ENCODE measurements around the gene DHX38. TPM values are rescaled to one million over a fixed set of nuclear protein-coding genes. Genes with fewer than 3 reads are reported as not detected.
A peak's percentile ranks its signal among the peaks of the same experiment; 100 is the strongest.
"Not testable (repeated sequence)": the region's sequence is repeated elsewhere in the genome, so short reads cannot be mapped to it uniquely, and the experiment has no call there.

Gene DHX38
- polyA plus RNA-seq, 4 donors: 54.0 to 87.7 (median 72.0) TPM

DNA sequence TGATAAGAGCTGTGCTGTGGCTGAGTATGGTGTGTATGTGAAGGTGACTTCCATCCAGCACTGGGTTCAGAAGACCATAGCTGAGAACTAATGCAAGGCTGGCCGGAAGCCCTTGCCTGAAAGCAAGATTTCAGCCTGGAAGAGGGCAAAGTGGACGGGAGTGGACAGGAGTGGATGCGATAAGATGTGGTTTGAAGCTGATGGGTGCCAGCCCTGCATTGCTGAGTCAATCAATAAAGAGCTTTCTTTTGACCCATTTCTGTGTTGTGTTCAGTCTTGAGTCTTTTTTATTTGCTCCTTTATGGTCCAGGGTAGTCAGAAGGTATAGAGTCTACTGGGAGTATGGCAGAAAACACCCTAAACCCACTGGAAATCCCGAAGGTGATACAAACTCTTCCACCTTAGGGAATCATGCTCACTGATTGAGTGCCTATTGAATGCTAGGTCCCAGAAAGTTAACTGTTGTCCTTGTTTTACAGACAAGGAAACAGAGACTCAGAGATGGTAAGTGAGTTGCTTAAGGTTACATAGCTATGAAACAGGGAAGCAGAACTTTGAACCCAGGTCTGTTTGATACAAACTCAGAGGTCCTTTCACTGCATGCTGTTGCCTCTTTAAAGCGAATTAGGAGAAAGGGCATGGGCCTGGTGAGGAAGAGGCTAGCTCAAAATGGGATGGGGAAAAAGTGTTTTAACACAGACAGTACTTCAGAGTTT is 16.5 kb upstream of the DHX38 start:
- not testable (repeated sequence) for DNase-seq (ENCODE audit: low read depth in 4 of 4, low spot score in 2 of 4)

GRCh38 chr16:72083778-72084404 is 9.8 kb upstream of the DHX38 start:
- no peak for DNase-seq (ENCODE audit: low read depth in 4 of 4, low spot score in 2 of 4)

DNA sequence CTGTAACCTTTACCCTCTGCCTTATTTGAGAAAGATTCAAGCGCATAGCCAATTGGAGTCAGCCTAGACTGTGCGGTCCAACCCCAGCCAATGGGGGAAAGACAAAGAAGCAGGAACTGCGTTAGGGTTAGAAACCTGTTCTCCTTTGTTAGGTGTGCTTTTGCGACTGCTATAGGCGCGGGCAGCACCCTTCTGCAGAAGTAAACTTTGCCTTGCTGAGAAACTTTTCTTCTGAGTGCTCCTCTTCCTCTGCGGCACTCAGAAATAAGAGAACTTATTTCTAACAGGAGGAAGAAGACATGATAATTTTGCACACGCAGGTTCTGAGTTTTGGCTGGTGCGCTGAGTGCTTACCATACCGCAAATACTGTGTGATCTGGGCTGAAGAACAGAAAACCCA is 9.2 kb upstream of the DHX38 start:
- DNase-seq (ENCODE audit: low read depth in 4 of 4, low spot score in 2 of 4): no peak

DNA sequence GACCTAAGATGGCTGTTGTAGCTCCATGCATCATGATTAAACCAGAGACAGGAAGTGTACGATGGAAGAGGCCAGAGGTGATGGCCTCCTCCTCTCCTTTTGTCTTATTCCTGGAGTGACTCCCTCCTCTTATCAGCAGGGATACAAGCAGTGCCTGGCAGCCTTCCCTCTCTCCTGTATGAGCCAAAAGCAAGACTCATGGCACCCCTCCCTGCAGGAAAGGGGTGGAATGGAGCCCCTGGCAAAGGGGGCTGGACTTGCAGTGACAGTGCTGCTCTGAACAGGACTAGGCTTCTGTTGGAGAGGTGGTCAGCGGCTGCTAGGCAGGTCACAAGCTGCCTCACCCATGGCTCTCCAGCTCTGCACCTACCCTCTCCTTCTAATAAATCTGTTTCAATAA is 8.6 kb upstream of the DHX38 start:
- DNase-seq (ENCODE audit: low read depth in 4 of 4, low spot score in 2 of 4): no peak

DNA sequence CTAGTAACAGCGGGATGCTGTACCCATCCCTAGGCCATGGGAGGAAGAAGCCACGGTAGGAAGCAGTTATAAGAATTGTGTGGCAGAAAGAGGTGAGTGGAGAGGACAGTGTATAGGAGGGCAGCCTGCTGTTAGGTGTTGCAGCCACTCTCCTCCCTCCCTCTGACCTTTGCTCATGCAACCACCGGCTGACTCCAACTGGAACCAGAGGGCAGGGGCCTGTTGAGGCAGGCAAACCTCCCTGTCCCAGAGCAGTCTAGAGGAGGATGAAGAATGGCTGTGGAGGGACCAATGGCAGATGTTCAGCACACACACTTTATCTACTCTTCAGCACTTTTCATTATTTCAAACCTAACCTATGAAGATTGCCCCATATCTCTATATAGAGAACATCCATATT is 2.4 kb upstream of the DHX38 start:
- DNase-seq (ENCODE audit: low read depth in 4 of 4, low spot score in 2 of 4): no peak

GRCh38 chr16:72092832-72093447 is 707 bp upstream of the DHX38 start:
- peak in 2 of 4 donors; percentile 7 to 11 for DNase-seq (ENCODE audit: low read depth in 4 of 4, low spot score in 2 of 4)

DNA sequence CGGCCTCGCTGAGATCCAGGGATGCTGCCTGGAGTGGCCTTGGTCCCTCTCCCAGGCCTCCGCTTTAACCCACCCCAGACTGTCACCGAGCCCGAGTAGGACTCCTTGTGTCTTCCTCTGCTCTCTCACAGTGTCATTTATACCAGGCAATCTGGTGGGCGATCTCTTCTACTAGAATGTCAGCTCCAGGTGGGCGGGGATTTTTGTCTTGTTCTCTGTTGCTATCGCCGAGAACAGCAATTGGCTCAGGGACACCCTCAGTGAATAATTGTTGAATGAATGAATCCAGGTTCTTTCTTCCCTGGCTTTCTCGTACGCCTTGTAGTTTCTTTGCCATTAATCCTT is 591 bp downstream of the DHX38 start:
- no peak for DNase-seq (ENCODE audit: low read depth in 4 of 4, low spot score in 2 of 4)

DNA sequence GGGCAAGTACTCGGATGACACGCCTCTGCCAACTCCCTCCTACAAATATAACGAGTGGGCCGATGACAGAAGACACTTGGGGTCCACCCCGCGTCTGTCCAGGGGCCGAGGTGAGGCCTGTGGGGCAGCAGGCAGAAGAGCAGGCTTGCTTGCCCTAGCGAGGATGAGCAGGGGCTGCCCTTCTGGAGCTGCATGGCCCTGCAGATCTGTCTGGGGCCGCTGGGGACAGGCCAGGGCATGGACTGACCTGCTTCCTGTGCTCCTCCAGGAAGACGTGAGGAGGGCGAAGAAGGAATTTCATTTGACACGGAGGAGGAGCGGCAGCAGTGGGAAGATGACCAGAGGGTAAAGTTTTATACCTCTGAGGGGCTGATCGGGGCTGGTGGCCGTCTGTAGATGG is 5.3 kb downstream of the DHX38 start:
- DNase-seq (ENCODE audit: low read depth in 4 of 4, low spot score in 2 of 4): no peak

DNA sequence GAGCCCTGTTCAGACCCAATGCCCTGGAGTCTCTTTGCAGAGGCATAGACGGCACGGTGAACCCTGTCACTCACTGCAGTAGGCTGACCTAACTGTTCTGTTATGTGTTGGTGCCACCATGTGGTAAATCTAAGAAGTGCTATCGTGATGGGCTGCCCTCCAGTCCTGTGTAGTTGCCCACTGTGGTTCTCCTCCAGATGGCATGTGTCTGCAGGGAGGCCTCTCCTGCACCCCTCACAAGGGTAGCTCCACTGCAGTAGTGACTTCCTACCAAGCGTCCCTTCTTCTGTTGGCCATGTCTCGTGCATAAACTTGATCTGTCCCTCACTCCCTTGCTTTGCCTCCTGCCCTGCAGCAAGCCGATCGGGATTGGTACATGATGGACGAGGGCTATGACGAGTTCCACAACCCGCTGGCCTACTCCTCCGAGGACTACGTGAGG is 5.8 kb downstream of the DHX38 start:
- DNase-seq (ENCODE audit: low read depth in 4 of 4, low spot score in 2 of 4): peak; percentile 4 to 19 (median 11)

DNA sequence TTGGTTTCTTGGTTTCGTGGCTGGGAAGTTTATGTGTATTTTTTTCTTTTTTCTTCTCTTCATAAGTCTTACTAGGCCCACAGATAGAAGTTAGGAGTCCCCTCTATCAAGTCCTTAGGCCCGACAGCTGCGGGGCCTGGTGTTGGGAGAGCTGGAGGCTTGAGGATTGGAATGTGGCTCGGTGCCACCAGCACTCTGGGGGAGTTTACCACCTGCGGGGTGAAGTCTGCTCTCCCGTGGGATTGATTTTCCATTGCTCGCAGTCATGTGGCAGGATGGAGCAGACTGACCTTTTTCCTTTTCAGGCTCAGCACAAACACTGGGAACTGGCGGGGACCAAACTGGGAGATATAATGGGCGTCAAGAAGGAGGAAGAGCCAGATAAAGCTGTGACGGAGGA is 7.5 kb downstream of the DHX38 start:
- DNase-seq (ENCODE audit: low read depth in 4 of 4, low spot score in 2 of 4): no peak

- no peak for DNase-seq (ENCODE audit: low read depth in 4 of 4, low spot score in 2 of 4)
These were observed 11.3 kb downstream of the DHX38 start for GRCh38 chr16:72104905-72105304.

DNA sequence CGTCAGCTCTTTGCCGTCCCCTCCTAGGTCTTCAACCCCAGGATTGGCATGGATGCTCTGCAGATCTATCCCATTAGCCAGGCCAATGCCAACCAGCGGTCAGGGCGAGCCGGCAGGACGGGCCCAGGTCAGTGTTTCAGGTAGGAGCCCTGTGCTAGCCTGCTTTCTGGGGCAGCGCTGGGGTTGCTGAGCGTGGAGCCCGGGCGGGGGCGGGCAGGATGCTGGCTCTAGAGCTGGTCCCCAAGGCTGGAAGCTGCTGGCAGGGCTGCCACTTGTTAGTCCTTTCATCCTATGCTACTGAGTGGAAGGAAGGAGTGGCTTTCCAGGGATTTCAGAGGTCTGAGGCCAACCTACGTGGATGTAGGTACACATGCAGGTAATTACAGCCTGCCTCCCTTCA is 12.3 kb downstream of the DHX38 start:
- no peak for DNase-seq (ENCODE audit: low read depth in 4 of 4, low spot score in 2 of 4)

DNA sequence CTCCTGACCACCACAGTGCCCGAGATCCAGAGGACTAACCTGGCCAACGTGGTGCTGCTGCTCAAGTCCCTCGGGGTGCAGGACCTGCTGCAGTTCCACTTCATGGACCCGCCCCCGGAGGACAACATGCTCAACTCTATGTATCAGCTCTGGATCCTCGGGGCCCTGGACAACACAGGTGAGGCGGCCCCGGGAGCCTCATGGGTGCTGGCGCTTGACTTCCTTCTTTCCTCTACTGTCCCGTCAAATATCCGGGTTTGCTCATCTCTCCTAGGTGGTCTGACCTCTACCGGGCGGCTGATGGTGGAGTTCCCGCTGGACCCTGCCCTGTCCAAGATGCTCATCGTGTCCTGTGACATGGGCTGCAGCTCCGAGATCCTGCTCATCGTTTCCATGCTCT is 13.7 kb downstream of the DHX38 start:
- no peak for DNase-seq (ENCODE audit: low read depth in 4 of 4, low spot score in 2 of 4)

DNA sequence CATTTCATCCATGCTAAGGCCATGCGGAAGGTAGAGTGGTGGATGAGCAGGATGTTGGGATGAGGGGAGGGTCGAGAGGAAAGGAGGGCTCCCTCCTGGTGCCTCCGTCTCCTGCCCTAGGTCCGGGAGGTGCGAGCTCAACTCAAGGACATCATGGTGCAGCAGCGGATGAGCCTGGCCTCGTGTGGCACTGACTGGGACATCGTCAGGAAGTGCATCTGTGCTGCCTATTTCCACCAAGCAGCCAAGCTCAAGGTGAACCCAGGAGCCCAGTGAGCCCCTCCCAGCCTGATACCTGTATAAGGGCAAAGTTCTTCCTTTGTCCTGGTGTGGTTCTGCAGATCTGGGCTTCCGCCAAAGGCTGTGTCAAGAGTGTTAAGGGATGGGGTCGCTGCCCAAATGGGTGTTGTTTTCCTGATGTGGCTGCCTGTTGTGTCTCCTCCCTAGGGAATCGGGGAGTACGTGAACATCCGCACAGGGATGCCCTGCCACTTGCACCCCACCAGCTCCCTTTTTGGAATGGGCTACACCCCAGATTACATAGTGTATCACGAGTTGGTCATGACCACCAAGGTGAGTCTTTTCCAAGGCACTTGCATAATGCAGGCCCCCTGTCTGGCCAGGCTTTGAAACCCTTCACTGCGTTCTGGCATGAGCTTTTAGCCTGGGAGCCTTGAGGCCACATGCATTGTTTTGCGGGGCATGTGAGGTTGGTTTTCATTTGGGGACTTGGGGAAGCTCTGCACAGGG is 14.9 kb downstream of the DHX38 start:
- DNase-seq (ENCODE audit: low read depth in 4 of 4, low spot score in 2 of 4): no peak

DNA sequence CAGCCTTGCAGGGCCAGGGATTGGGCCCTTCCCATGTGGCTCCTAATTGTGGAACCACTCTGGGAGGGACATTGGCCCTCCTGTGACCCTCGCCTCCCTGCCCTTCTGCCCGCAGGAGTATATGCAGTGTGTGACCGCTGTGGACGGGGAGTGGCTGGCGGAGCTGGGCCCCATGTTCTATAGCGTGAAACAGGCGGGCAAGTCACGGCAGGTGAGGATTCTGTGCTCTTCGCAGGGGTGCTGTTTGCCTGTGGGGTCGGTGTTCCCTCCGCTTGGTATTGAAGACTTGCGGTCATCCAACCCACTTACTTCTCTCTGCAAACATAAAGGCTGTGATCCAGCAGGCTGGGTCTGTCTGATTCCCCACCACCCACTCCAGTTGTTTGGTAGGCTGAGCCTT is 15.7 kb downstream of the DHX38 start:
- no peak for DNase-seq (ENCODE audit: low read depth in 4 of 4, low spot score in 2 of 4)

DNA sequence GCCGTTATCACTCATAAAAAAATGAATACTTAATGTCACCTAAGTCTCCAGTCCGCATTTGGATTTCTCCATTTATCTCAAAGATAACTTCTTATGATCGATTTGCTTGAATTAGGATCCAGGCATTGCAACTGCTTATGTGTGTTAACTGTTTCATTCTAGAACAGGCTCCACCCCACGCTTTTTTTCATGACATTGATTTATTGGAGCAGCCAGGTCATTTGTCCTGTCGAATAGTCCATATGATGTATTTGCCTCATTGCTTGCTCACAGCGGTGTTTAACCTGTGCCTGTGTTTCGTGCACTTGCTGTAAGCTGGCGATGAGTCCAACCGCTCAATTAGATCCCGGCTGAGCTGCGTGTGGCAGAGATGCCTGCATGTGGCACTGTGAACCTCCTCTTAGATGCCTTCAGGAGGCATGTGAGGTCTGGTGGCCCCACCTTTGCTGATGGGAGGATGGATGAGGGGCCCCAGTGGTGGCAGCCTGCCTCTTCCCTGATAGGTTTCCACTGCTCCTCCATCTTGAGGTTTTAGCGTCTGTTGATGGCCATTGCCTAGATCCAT is 16.4 kb downstream of the DHX38 start:
- DNase-seq (ENCODE audit: low read depth in 4 of 4, low spot score in 2 of 4): no peak

GRCh38 chr16:72110662-72111615 is 17.3 kb downstream of the DHX38 start:
- DNase-seq (ENCODE audit: low read depth in 4 of 4, low spot score in 2 of 4): no peak

GRCh38 chr16:72111657-72112451 is 18.2 kb downstream of the DHX38 start:
- no peak for DNase-seq (ENCODE audit: low read depth in 4 of 4, low spot score in 2 of 4)

GRCh38 chr16:72112452-72112792 is 18.8 kb downstream of the DHX38 start:
- DNase-seq (ENCODE audit: low read depth in 4 of 4, low spot score in 2 of 4): no peak
